ENCODE data around the gene CASZ1. TPM values are rescaled to one million over a fixed set of nuclear protein-coding genes. Genes with fewer than 3 reads are reported as not detected.

CASZ1 gene
- total RNA-seq, 1 experiment from 2014 or later = 0.58 TPM

- Histone ChIP-seq H3K27ac (no peak overlapping the region), H3K4me1 (replicated peaks) (no peaks in the 10 kb centered on the region), H3K36me3 (no peaks in the 10 kb centered on the region), H3K4me3 (no peak overlapping the region), H3K9me3 (replicated peaks) (no peaks in the 10 kb centered on the region), H3K27me3 (replicated peaks) (peaks cover 8% of the 10 kb centered on the region)
- no peak for DNase-seq (ENCODE audit: low read depth in 1 of 2, low spot score in 2 of 2)
Observed at GRCh38 chr1:10661453-10661852, 135.0 kb downstream of the CASZ1 start.

GRCh38 chr1:10659646-10660540, 136.6 kb downstream of the CASZ1 start:
- H3K4me1 ChIP-seq (replicated peaks) = no peaks in the 10 kb centered on the region
- H3K36me3 ChIP-seq = no peaks in the 10 kb centered on the region
- no peak overlapping the region for H3K27ac ChIP-seq
- H3K9me3 ChIP-seq (replicated peaks) = no peaks in the 10 kb centered on the region
- H3K4me3 ChIP-seq = no peak overlapping the region
- peaks cover 5% of the 10 kb centered on the region for H3K27me3 ChIP-seq (replicated peaks)
- no peak for DNase-seq (ENCODE audit: low read depth in 1 of 2, low spot score in 2 of 2)

- Histone ChIP-seq H3K9me3 (replicated peaks) (no peaks in the 10 kb centered on the region), H3K4me3 (no peak overlapping the region)
- DNase-seq (ENCODE audit: low read depth in 1 of 2, low spot score in 2 of 2) = no peak
Observed at GRCh38 chr1:10659218-10659617, 137.2 kb downstream of the CASZ1 start.

GRCh38 chr1:10658396-10659066, 137.9 kb downstream of the CASZ1 start:
- H3K4me1 ChIP-seq (replicated peaks) = no peaks in the 10 kb centered on the region
- peaks cover 13% of the 10 kb centered on the region for H3K27me3 ChIP-seq (replicated peaks)
- H3K4me3 ChIP-seq = no peak overlapping the region
- DNase-seq (ENCODE audit: low read depth in 1 of 2, low spot score in 2 of 2) = no peak
- no peak overlapping the region for H3K27ac ChIP-seq
- H3K36me3 ChIP-seq = no peaks in the 10 kb centered on the region
- H3K9me3 ChIP-seq (replicated peaks) = no peaks in the 10 kb centered on the region

More at GRCh38 chr1:10659218-10659617, 137.2 kb downstream of the CASZ1 start:
- no peaks in the 10 kb centered on the region for H3K36me3 ChIP-seq
- H3K4me1 ChIP-seq (replicated peaks) = no peaks in the 10 kb centered on the region
- no peak overlapping the region for H3K27ac ChIP-seq
- H3K27me3 ChIP-seq (replicated peaks) = peaks cover 7% of the 10 kb centered on the region

GRCh38 chr1:10657088-10657847, 139.2 kb downstream of the CASZ1 start:
- H3K27me3 ChIP-seq (replicated peaks) = peaks cover 13% of the 10 kb centered on the region
- no peaks in the 10 kb centered on the region for H3K9me3 ChIP-seq (replicated peaks)
- H3K36me3 ChIP-seq = no peaks in the 10 kb centered on the region
- H3K4me3 ChIP-seq = no peak overlapping the region
- no peak for DNase-seq (ENCODE audit: low read depth in 1 of 2, low spot score in 2 of 2)
- no peaks in the 10 kb centered on the region for H3K4me1 ChIP-seq (replicated peaks)
- no peak overlapping the region for H3K27ac ChIP-seq

GRCh38 chr1:10656431-10656830, 140.0 kb downstream of the CASZ1 start:
- DNase-seq (ENCODE audit: low read depth in 1 of 2, low spot score in 2 of 2) = no peak
- Histone ChIP-seq H3K36me3 (no peaks in the 10 kb centered on the region), H3K9me3 (replicated peaks) (no peaks in the 10 kb centered on the region), H3K4me1 (replicated peaks) (no peaks in the 10 kb centered on the region), H3K27me3 (replicated peaks) (peaks cover 13% of the 10 kb centered on the region), H3K4me3 (no peak overlapping the region), H3K27ac (no peak overlapping the region)

GRCh38 chr1:10655002-10655401, 141.4 kb downstream of the CASZ1 start:
- Histone ChIP-seq H3K27ac (no peak overlapping the region), H3K4me1 (replicated peaks) (no peaks in the 10 kb centered on the region), H3K36me3 (no peaks in the 10 kb centered on the region), H3K4me3 (no peak overlapping the region), H3K27me3 (replicated peaks) (peaks cover 13% of the 10 kb centered on the region), H3K9me3 (replicated peaks) (no peaks in the 10 kb centered on the region)
- no peak for DNase-seq (ENCODE audit: low read depth in 1 of 2, low spot score in 2 of 2)

GRCh38 chr1:10653370-10654125, 142.9 kb downstream of the CASZ1 start:
- Histone ChIP-seq H3K4me3 (no peak overlapping the region), H3K27ac (no peak overlapping the region), H3K4me1 (replicated peaks) (no peaks in the 10 kb centered on the region), H3K9me3 (replicated peaks) (no peaks in the 10 kb centered on the region), H3K36me3 (no peaks in the 10 kb centered on the region), H3K27me3 (replicated peaks) (peaks cover 13% of the 10 kb centered on the region)
- no peak for DNase-seq (ENCODE audit: low read depth in 1 of 2, low spot score in 2 of 2)

GRCh38 chr1:10652626-10653025, 143.8 kb downstream of the CASZ1 start:
- no peak for DNase-seq (ENCODE audit: low read depth in 1 of 2, low spot score in 2 of 2)
- no peak overlapping the region for H3K27ac ChIP-seq
- no peaks in the 10 kb centered on the region for H3K36me3 ChIP-seq
- no peak overlapping the region for H3K4me3 ChIP-seq
- H3K9me3 ChIP-seq (replicated peaks) = no peaks in the 10 kb centered on the region
- H3K4me1 ChIP-seq (replicated peaks) = no peaks in the 10 kb centered on the region
- peaks cover 13% of the 10 kb centered on the region for H3K27me3 ChIP-seq (replicated peaks)

GRCh38 chr1:10651793-10652192, 144.7 kb downstream of the CASZ1 start:
- no peaks in the 10 kb centered on the region for H3K4me1 ChIP-seq (replicated peaks)
- no peaks in the 10 kb centered on the region for H3K36me3 ChIP-seq
- 0 out of 2 replicates have a peak, but pooled peaks cover 8% of the 10 kb centered on the region for H3K27me3 ChIP-seq (replicated peaks)
- DNase-seq (ENCODE audit: low read depth in 1 of 2, low spot score in 2 of 2) = no peak
- H3K27ac ChIP-seq = no peak overlapping the region
- H3K9me3 ChIP-seq (replicated peaks) = no peaks in the 10 kb centered on the region
- no peak overlapping the region for H3K4me3 ChIP-seq

GRCh38 chr1:10651389-10651766, 145.1 kb downstream of the CASZ1 start:
- H3K27ac ChIP-seq = no peak overlapping the region
- no peaks in the 10 kb centered on the region for H3K36me3 ChIP-seq
- no peaks in the 10 kb centered on the region for H3K9me3 ChIP-seq (replicated peaks)
- 0 out of 2 replicates have a peak, but pooled peaks cover 8% of the 10 kb centered on the region for H3K27me3 ChIP-seq (replicated peaks)
- no peak overlapping the region for H3K4me3 ChIP-seq
- DNase-seq (ENCODE audit: low read depth in 1 of 2, low spot score in 2 of 2) = no peak
- H3K4me1 ChIP-seq (replicated peaks) = no peaks in the 10 kb centered on the region

- Histone ChIP-seq H3K9me3 (replicated peaks) (no peaks in the 10 kb centered on the region), H3K4me3 (no peak overlapping the region), H3K27me3 (replicated peaks) (0 out of 2 replicates have a peak, but pooled peaks cover 8% of the 10 kb centered on the region), H3K4me1 (replicated peaks) (no peaks in the 10 kb centered on the region), H3K27ac (no peak overlapping the region), H3K36me3 (no peaks in the 10 kb centered on the region)
- no peak for DNase-seq (ENCODE audit: low read depth in 1 of 2, low spot score in 2 of 2)
Observed at GRCh38 chr1:10650556-10651388, 145.7 kb downstream of the CASZ1 start.

Measured in SJSA1 (cell line).